ENCODE measurements around the gene RASSF5.
"Not testable (repeated sequence)": the region's sequence is repeated elsewhere in the genome, so short reads cannot be mapped to it uniquely, and the experiment has no call there.

The RASSF5 gene

GRCh38 chr1:206578978-206579374, 71.6 kb downstream of the RASSF5 start:
- in situ Hi-C loops (cut with HindIII; ENCODE audit: low pct_unique_long_range_greater_than_20kb, low sequenced_read_pairs), result no loop called here
- DNase-seq (ENCODE audit: low read depth in 1 of 2, low spot score in 1 of 2), result no peak
- no peak for TF ChIP-seq JUND (IDR thresholded peaks at IDR 0.05; ENCODE audit: low read depth)

GRCh38 chr1:206579747-206580437, 72.6 kb downstream of the RASSF5 start:
- in situ Hi-C loops (cut with HindIII; ENCODE audit: low pct_unique_long_range_greater_than_20kb, low sequenced_read_pairs), result no loop called here
- no peak for TF ChIP-seq JUND (IDR thresholded peaks at IDR 0.05; ENCODE audit: low read depth)
- DNase-seq (ENCODE audit: low read depth in 1 of 2, low spot score in 1 of 2), result no peak

DNA sequence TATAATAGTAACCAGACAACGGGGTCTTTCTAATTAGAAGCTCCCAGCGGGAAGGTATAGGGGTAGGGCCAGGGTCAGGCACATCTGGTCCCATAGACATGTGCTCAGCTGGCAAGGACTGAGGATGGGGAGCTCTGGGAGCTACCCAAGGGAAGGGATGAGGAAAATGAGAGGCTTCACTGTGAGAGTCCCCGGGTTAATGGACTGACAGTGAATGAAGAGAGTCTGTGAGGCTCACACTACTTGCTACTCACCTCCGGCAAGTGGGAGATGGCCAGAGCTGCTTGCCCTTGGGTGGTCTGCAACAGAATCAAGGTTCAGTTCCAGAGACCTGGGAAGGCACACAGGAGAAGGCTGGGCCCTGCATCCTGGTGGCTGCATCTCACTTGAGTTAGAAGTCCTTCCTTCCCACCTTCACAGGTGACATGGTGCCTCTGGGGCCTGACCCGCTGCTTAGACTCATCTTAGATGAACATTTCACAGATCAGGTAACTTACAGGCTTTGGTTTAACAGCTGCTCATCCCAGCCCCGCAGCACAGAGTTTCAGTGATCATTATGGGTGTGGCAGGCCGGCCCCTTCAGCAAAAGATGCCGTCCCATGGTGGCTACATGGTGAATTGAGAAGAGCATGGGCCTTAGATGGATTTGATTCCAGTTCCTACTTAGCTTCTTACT, 73.2 kb downstream of the RASSF5 start:
- no peak for DNase-seq (ENCODE audit: low read depth in 1 of 2, low spot score in 1 of 2)
- in situ Hi-C loops (cut with HindIII; ENCODE audit: low pct_unique_long_range_greater_than_20kb, low sequenced_read_pairs), result no loop called here

GRCh38 chr1:206581114-206581497, 73.8 kb downstream of the RASSF5 start:
- DNase-seq (ENCODE audit: low read depth in 1 of 2, low spot score in 1 of 2); in situ Hi-C loops (cut with HindIII; ENCODE audit: low pct_unique_long_range_greater_than_20kb, low sequenced_read_pairs): not testable (repeated sequence)

More for the DNA sequence above, 73.2 kb downstream of the RASSF5 start:
- no peak for TF ChIP-seq JUND (IDR thresholded peaks at IDR 0.05; ENCODE audit: low read depth)

- no peak for TF ChIP-seq JUND (IDR thresholded peaks at IDR 0.05; ENCODE audit: low read depth)
- DNase-seq (ENCODE audit: low read depth in 1 of 2, low spot score in 1 of 2), result no peak
- in situ Hi-C loops (cut with HindIII; ENCODE audit: low pct_unique_long_range_greater_than_20kb, low sequenced_read_pairs), result no loop called here
Observed at GRCh38 chr1:206581571-206581981, 74.2 kb downstream of the RASSF5 start.

- in situ Hi-C loops (cut with HindIII; ENCODE audit: low pct_unique_long_range_greater_than_20kb, low sequenced_read_pairs), result no loop called here
- TF ChIP-seq JUND (IDR thresholded peaks at IDR 0.05; ENCODE audit: low read depth), result no peak
- no peak for DNase-seq (ENCODE audit: low read depth in 1 of 2, low spot score in 1 of 2)
Observed at GRCh38 chr1:206582537-206582936, 75.2 kb downstream of the RASSF5 start.

DNA sequence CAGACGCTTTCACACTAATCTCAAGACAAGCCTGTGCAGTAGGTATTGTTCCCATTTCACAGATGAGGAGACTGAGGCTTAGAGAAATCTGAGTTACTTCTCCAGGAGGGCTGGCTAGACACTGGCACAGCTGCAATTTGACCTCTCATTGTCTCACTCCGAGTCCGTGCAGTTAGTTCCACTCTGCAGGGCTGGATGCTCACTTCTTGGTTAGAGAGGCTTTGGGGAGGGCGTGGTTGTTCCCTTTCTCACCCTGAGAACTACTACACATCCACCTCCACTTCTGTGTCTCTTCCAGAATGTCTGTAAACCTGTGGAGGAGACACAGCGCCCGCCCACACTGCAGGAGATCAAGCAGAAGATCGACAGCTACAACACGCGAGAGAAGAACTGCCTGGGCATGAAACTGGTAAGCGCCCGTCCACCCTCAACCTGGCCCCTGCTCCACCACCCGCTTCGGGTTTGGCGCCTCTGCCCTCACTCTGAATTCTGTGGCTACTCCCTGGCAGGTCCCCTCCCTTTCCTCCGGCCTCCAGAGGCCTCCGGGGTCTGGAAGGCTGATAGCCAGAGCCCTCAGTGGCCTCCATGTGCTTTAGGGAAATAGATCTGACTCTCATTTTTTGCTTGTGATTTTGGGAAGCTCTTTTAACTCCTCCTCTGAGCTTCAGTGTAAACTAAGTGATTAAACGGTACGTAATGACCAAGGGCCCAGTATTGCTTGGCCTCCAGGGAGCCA, 75.8 kb downstream of the RASSF5 start:
- in situ Hi-C loops (cut with HindIII; ENCODE audit: low pct_unique_long_range_greater_than_20kb, low sequenced_read_pairs), result no loop called here

DNA sequence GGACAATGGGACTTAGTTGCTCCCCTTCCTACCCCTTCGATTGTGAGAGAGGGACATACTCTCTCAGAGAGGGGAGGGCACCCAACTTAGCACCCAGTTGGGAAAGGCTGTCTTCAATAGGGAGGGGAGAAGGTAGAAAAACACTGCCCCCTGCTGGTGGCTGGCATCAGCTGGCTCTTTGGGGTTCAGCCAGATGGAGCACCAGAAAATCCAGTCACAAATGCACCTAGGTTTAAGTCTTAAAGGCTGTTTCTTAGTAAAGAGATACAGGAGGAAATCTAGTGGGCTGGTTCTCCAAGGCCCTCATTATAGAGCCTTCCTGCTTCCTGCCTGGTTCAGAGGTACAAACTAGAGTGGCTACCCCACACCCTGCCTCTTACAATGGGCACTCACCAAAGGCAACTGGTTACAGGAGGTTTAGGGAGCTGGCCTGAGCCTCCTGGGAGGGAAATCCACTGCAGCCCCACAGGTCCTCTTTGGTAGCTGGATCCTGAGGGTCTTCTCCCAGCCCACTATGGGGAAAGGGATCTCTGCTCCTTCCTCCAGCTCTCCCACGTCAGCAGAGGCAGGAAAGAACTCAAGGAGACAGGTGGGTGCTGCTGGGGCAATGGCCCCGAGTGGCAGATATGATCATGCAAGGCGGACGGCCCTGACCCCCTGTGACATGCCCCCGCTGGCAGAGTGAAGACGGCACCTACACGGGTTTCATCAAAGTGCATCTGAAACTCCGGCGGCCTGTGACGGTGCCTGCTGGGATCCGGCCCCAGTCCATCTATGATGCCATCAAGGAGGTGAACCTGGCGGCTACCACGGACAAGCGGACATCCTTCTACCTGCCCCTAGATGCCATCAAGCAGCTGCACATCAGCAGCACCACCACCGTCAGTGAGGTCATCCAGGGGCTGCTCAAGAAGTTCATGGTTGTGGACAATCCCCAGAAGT, 76.6 kb downstream of the RASSF5 start:
- peak; percentile 60 to 84 for DNase-seq (ENCODE audit: low read depth in 1 of 2, low spot score in 1 of 2)
- in situ Hi-C loops (cut with HindIII; ENCODE audit: low pct_unique_long_range_greater_than_20kb, low sequenced_read_pairs), result no loop called here
- no peak for TF ChIP-seq JUND (IDR thresholded peaks at IDR 0.05; ENCODE audit: low read depth)

More for the DNA sequence above, 75.8 kb downstream of the RASSF5 start:
- TF ChIP-seq JUND (IDR thresholded peaks at IDR 0.05; ENCODE audit: low read depth), result no peak
- DNase-seq (ENCODE audit: low read depth in 1 of 2, low spot score in 1 of 2), result no peak

DNA sequence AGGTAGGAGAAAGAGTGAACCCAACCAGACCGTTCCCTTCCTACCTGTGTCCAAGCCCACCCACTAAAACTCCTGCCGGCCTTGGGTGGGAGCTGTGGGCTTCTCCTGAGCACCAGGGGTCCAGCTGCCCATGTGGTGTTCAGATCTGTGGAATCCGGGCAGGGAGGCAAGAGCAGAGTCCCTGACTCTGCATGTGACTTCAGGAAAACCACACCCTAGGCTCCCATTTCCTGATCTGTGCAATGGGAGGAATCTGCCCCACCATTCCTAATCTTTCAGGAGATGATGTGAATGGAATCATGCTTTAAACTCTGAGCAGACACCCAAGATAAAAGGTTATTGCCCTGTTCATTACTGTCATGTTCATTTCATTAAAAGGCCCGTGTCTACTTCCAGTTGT, 77.4 kb downstream of the RASSF5 start:
- no peak for TF ChIP-seq JUND (IDR thresholded peaks at IDR 0.05; ENCODE audit: low read depth)
- DNase-seq (ENCODE audit: low read depth in 1 of 2, low spot score in 1 of 2), result no peak
- in situ Hi-C loops (cut with HindIII; ENCODE audit: low pct_unique_long_range_greater_than_20kb, low sequenced_read_pairs), result no loop called here

- DNase-seq (ENCODE audit: low read depth in 1 of 2, low spot score in 1 of 2), result peak; percentile 69 to 89
- no peak for TF ChIP-seq JUND (IDR thresholded peaks at IDR 0.05; ENCODE audit: low read depth)
- in situ Hi-C loops (cut with HindIII; ENCODE audit: low pct_unique_long_range_greater_than_20kb, low sequenced_read_pairs), result no loop called here
Observed at GRCh38 chr1:206586501-206587445, 79.4 kb downstream of the RASSF5 start.

DNA sequence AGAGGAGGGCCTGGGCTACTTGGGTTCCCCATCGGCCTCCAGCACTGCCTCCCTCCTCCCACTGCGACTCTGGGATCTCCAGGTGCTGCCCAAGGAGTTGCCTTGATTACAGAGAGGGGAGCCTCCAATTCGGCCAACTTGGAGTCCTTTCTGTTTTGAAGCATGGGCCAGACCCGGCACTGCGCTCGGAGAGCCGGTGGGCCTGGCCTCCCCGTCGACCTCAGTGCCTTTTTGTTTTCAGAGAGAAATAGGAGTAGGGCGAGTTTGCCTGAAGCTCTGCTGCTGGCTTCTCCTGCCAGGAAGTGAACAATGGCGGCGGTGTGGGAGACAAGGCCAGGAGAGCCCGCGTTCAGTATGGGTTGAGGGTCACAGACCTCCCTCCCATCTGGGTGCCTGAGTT, 80.6 kb downstream of the RASSF5 start:
- in situ Hi-C loops (cut with HindIII; ENCODE audit: low pct_unique_long_range_greater_than_20kb, low sequenced_read_pairs), result no loop called here

More for the DNA sequence above, 80.6 kb downstream of the RASSF5 start:
- DNase-seq (ENCODE audit: low read depth in 1 of 2, low spot score in 1 of 2), result no peak
- TF ChIP-seq JUND (IDR thresholded peaks at IDR 0.05; ENCODE audit: low read depth), result no peak

Measured in T47D (cell line).